Astrocyte of the cerebellum (primary cell): Measurements from ENCODE around the gene CFTR.
A peak's percentile ranks its signal among the peaks of the same experiment; 100 is the strongest.
"Not testable (repeated sequence)": the region's sequence is repeated elsewhere in the genome, so short reads cannot be mapped to it uniquely, and the experiment has no call there.

Experiments
- DNase-seq: peaks from one replicate; pipeline ENCODE4 v3.0.0-alpha.2; 2011; ENCODE audit warnings: low read depth
- H3K4me3 ChIP-seq: 2 replicates; pipeline ENCODE4 v1.5.1; 2011; ENCODE audit warnings: mild to moderate bottlenecking, low read depth, low read length, moderate library complexity
- CTCF ChIP-seq: IDR thresholded peaks from 2 replicates; pipeline ENCODE4 v1.5.1; 2012; ENCODE audit warnings: low read length, low read depth, moderate library complexity, mild to moderate bottlenecking; ENCODE audit errors: missing control alignments
- in situ Hi-C: cut with HindIII; loops from 2 replicates; pipeline ENCODE4 v1.10.0; 2017; ENCODE audit warnings: low sequenced_read_pairs

CFTR gene

GRCh38 chr7:117706210-117706609, 226.4 kb downstream of the CFTR start:
- DNase-seq = no peak

DNA sequence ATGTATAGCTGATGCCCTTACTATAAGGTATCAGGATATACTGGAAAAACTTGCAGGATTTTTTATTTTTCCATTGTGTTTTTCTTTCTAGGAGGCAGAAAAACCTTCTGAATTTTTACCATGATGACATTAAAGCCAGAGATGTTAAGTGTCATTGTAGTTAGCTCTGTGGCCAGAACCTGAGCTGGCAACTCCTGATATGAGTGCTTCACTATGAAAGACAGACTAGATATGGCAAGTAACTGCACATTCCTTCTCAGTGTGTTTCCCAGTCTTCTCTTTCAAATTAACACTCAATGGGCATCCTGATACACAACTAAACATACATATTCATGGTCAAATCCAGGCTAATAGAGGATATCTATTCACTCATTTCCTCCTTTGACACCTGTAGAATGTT, 227.3 kb downstream of the CFTR start:
- DNase-seq = no peak
- in situ Hi-C loops = no loop called here
- TF ChIP-seq CTCF = no peak
- H3K4me3 ChIP-seq = no peak overlapping the region

More at GRCh38 chr7:117706210-117706609, 226.4 kb downstream of the CFTR start:
- in situ Hi-C loops = no loop called here
- no peak for TF ChIP-seq CTCF
- H3K4me3 ChIP-seq = no peak overlapping the region

DNA sequence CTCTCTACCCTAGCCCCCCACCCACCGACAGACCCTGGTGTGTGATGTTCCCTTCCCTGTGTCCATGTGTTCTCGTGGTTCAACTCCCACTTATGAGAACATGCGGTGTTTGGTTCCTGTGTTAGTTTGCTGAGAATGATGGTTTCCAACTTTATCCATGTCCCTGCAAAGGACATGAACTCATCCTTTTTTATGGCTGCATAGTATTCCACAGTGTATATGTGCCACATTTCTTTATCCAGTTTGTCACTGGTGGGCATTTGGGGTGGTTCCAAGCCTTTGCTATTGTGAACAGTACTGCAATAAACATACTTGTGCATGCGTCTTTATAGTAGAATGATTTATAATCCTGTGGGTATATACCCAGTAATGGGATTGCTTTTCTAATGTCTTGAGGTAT, 228.3 kb downstream of the CFTR start:
- H3K4me3 ChIP-seq, in situ Hi-C loops, DNase-seq: not testable (repeated sequence)

DNA sequence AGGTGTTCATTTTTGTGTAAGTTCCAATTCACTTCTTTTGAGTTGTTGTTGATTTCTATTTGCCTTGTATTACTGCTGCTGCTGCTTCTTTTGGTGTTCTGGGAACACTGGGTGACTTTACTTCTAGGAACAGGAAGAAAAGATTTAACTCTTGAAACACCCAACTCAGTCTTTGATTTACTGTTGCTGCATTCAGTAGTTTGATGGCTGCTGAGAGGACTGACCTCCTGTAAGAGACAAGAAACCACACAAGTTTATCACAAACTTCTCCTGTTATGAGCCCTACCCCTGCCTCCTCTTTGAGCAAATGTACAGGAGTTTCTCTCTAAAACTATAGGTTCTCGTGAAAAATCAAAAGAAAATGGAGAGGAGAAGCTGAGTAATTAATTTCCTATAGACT, 231.7 kb downstream of the CFTR start:
- DNase-seq = no peak
- H3K4me3 ChIP-seq = no peak overlapping the region
- in situ Hi-C loops = no loop called here
- TF ChIP-seq CTCF = no peak

DNA sequence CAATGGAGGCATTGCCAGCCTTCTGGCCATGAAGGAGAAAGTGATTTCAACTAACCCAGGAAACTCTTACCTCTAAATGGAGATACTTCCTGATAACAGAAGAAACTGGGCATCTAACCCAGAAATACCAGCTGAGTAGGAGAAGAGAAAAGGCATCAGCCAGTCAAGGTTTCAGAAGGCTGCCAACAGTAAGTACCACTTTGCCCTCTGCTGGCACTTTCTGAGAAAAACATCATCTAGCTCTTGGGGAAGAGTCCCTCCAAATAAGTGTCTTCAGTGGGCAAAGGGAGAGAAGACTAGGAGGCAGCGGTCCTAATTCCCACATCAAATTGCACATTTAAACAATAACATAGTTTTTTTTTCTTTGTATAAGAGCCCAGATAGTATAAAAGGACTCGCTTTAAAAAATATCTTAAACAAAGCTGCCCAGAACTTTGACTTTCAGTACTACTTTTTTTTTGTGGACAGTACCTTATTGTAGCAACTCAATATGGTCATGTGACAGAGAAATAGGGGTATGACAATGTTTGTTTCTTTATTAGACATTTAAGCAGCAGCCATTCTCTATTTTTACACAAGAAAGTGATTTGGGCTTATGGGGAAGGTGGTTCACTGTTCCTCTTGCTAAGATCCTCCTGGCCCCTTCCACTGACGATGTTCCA, 236.1 kb downstream of the CFTR start:
- no peak overlapping the region for H3K4me3 ChIP-seq
- TF ChIP-seq CTCF = peak; percentile 66
- peak; percentile 35 for DNase-seq
- in situ Hi-C loops = no loop called here

DNA sequence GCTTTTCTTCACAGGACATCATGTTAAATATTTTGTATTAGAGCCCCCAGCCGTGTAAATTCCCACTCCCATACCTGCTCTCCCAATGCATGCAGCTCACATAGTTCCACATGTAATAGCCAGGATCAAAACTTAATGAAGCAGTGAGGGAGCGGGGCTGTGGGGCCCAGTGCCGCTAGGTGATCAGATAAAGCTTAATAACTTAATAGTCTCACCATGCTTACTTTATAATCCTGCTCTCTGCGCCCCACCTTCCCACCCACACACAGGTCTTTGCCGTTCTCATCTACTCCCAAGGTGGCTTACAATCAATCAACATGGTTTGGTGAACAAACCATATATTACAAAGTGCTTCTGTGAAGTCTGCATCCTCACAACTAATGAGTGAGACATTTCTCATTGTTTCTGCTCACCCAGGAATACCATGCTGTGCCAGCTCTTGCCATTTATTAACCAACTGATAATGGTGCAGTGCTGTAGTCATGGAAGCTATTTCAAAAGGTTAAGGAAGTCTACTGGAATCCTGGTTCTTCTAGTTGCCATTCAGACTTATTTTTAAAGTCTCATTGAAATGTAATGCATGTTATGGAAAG, 237.0 kb downstream of the CFTR start:
- no peak for TF ChIP-seq CTCF
- in situ Hi-C loops = no loop called here
- H3K4me3 ChIP-seq = no peak overlapping the region
- no peak for DNase-seq

GRCh38 chr7:117717357-117717756, 237.5 kb downstream of the CFTR start:
- in situ Hi-C loops = no loop called here
- H3K4me3 ChIP-seq = no peak overlapping the region
- DNase-seq = no peak
- no peak for TF ChIP-seq CTCF
